ENCODE measurements around the gene UQCRHL. TPM values are rescaled to one million over a fixed set of nuclear protein-coding genes. Genes with fewer than 3 reads are reported as not detected.
"Not testable (repeated sequence)": the region's sequence is repeated elsewhere in the genome, so short reads cannot be mapped to it uniquely, and the experiment has no call there.

Gene UQCRHL
- total RNA-seq = 2.9 TPM
- polyA plus RNA-seq = 3.5 TPM

DNA sequence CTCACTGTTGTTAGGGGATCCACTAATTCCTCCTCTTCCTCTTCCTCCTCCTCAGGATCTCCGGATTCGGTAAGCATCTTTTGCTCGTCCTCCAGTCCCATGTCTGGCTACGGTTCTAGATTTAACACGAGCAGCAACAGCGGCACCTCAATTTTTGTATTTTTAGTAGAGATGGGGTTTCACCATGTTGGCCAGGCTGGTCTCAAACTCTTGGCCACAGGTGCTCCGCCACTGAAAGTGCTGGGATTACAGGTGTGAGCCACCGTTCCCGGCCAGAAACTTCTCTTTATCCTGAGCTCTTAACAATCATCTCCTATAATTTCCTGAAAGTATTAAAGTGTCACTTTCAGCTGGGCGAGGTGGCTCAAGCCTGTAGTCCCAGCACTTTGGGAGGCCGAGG lies at the start of gene UQCRHL:
UQCRHL (minus strand) TSS at position 101 of the 400 bp plus-strand sequence; CDS start at position 101, 0 bp downstream.
- 91% methylated on average over 11 of the region's 11 CpGs for WGBS

DNA sequence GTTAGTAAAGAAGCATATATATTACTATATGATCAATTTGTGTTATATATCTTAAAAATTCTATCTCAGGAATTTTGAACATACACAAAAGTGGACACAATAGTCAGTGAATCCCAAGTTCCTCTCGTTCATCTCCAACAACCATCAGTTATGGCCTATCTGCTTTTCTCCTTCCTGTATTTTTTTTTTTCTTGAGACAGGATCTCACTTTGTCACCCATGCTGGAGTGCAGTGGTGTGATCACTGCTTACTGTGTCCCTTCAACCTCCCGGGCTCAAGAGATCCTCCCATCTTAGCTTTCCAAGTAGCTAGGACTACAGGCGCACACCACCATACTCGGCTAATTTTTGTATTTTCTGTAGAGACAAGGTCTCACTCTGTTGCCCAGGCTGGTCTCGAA lies 49.4 kb upstream of the UQCRHL start:
- Histone ChIP-seq H3K27ac (ENCODE audit: low read depth) (no peak overlapping the region), H3K4me3 (ENCODE audit: low read depth, low read length) (no peak overlapping the region), H3K36me3 (ENCODE audit: insufficient read depth) (no peaks in the 10 kb centered on the region), H3K4me1 (ENCODE audit: insufficient read depth) (no peaks in the 10 kb centered on the region)
- WGBS = 93% methylated on average over 5 of the region's 5 CpGs
- DNase-seq (ENCODE audit: extremely low spot score) = no peak

More for the DNA sequence above, at the start of gene UQCRHL:
- H3K27ac ChIP-seq (ENCODE audit: low read depth); H3K4me1 ChIP-seq (ENCODE audit: insufficient read depth); DNase-seq (ENCODE audit: extremely low spot score); H3K36me3 ChIP-seq (ENCODE audit: insufficient read depth); H3K4me3 ChIP-seq (ENCODE audit: low read depth, low read length): not testable (repeated sequence)

DNA sequence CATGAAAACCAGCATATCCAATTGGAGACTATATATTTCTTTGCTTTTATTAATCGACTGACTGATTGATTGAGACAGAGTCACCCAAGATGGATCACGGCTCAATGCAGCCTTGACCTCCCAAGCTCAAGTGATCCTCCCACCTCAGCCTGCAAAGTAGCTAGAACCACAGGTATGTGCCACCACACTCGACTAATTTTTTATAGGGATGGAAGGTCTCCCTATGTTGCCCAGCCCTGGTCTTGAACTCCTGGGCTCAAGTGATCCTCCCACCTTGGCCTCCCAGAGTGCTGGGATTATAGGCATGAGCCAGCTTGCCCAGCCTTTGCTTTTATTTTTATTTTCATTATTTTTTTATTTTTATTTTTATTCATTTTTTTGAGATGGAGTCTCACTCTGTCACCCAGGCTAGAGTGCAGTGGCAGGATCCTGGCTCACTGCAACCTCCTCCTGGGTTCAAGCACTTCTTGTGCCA lies 45.4 kb upstream of the UQCRHL start:
- H3K27ac ChIP-seq (ENCODE audit: low read depth) = no peak overlapping the region
- WGBS = 88% methylated on average over 3 of the region's 3 CpGs
- DNase-seq (ENCODE audit: extremely low spot score) = no peak
- no peaks in the 10 kb centered on the region for H3K4me1 ChIP-seq (ENCODE audit: insufficient read depth)
- no peak overlapping the region for H3K4me3 ChIP-seq (ENCODE audit: low read depth, low read length)
- H3K36me3 ChIP-seq (ENCODE audit: insufficient read depth) = no peaks in the 10 kb centered on the region

DNA sequence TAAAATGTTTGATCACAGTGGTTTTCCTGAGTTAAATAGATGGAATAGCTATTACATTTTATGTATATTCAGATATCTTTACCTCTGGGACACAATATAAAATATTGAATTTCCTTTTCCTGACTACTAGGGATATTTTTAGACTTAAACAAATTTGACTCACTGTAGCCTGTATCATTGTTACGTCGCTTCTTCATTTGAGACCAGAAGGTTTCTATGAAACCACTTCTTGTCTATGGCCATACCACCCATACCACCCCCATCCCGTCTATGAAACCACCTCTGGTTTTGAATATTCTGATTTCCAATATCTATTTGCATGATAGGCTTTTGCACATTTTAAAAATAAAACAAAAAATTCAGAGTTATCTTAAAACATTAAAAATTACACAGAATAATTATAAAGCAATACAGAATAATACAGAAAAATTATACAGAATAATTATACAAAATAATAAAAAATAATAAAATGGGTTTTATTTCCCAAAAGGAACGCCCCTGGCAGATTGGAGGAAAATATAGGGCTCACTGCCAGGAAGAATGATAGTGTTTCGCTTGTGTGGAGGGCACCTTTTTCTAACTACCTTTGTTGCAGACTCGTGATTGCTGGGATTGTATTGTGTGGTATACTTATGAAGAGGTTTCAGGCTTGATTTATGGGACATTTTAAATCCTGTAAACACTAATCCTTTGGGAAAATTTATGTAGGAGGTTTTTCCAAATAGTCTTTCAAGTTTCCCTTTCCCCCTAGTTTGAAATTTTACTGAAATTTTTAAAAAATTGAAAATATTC lies 44.8 kb upstream of the UQCRHL start:
- Histone ChIP-seq H3K36me3 (ENCODE audit: insufficient read depth) (no peaks in the 10 kb centered on the region), H3K4me1 (ENCODE audit: insufficient read depth) (no peaks in the 10 kb centered on the region), H3K4me3 (ENCODE audit: low read depth, low read length) (no peak overlapping the region), H3K27ac (ENCODE audit: low read depth) (no peak overlapping the region)
- no peak for DNase-seq (ENCODE audit: extremely low spot score)
- 64% methylated on average over 6 of the region's 6 CpGs for WGBS

DNA sequence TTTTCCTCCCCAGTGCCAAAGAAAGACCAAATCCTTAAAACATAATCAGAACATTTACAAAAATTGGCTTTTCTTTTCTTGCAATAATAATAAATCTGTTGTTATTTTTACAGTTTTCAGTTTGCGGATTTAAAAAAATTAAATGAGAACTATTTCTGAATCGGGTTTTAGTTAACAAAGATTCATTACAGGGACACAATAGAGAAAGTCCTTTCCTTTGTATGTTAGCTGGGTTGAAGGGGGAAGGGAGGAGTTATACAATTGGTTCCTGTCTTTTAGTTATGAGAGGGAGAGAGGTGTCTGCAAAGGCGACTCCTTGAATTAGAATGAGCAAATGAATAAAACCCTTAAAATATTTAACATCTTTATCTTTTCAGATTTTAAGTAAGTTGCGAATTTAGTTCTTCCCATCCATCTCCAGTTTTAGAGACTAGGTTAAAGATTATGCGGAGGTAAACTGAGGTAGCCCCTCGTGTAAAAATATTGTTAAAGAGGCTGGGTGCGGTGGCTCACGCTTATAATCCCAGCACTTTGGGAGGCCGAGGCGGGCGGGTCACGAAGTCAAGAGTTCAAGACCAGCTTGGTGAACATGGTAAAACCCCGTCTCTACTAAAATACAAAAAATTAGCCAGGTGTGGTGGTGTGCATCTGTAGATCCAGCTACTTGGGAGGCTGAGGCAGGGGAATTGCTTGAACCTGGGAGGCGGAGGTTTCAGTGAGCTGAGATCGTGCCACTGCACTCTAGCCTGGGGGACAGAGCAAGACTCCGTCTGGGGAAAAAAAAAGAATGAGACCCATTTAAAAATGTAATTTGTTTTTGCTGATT lies 44.0 kb upstream of the UQCRHL start:
- no peak for DNase-seq (ENCODE audit: extremely low spot score)
- WGBS = 73% methylated on average over 16 of the region's 16 CpGs
- H3K4me1 ChIP-seq (ENCODE audit: insufficient read depth) = no peaks in the 10 kb centered on the region
- no peaks in the 10 kb centered on the region for H3K36me3 ChIP-seq (ENCODE audit: insufficient read depth)
- no peak overlapping the region for H3K27ac ChIP-seq (ENCODE audit: low read depth)
- no peak overlapping the region for H3K4me3 ChIP-seq (ENCODE audit: low read depth, low read length)

DNA sequence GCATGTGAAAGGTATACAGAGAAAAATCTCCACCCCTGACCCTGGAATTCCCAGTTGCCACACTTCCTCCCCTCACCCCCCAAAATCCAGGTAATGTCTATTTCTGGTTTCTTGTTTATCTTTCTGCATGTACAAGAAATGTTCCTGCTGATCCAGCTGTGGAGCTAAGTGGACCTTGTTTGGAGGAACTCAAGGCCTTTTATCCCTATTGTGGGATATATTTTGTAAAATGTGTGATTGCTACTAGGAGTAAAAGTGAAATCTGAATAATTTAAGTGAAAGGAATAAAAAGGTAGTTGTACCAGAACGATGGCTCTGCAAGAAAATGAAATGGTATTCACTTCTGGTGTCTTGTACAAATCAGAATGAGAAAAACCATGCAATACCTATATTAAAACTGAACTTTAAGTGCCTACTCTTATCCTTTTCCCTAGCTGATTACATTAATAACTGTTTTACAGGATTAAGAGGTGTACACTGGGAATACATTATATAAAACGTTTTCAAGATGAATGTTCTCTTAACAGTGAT lies 43.1 kb upstream of the UQCRHL start:
- 16% methylated on average over 2 of the region's 2 CpGs for WGBS
- no peak for DNase-seq (ENCODE audit: extremely low spot score)
- no peak overlapping the region for H3K27ac ChIP-seq (ENCODE audit: low read depth)
- H3K4me3 ChIP-seq (ENCODE audit: low read depth, low read length) = no peak overlapping the region
- H3K4me1 ChIP-seq (ENCODE audit: insufficient read depth) = no peaks in the 10 kb centered on the region
- no peaks in the 10 kb centered on the region for H3K36me3 ChIP-seq (ENCODE audit: insufficient read depth)

DNA sequence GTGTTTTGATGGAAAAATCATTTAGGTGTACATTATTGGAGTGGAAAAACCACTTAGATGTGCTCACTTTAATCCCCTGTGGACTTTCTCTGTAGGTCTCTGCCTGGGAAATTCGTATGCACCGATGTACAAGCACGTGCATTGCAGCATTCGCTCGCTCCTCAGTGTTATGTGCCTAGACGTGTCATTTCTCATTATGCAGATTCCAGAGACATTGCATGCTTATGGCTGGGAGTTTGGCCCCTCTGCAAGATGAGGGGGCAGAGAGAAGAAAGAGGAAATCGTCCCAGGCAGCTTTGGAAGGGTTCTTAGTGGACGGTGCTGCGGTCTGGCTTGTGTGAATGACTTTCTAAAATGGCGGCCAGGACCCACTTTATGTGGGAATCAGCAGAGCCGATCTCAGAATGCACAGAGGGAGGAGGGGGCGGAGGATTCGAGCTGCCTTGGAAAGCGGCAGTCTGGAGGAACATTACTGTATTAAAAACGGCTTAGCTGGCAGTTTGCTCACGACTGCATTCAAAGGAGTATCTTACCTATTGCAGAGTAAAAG lies 42.4 kb upstream of the UQCRHL start:
- Histone ChIP-seq H3K27ac (ENCODE audit: low read depth) (peak overlapping the region; percentile 81), H3K36me3 (ENCODE audit: insufficient read depth) (no peaks in the 10 kb centered on the region), H3K4me1 (ENCODE audit: insufficient read depth) (no peaks in the 10 kb centered on the region), H3K4me3 (ENCODE audit: low read depth, low read length) (peak overlapping the region; percentile 89)
- DNase-seq (ENCODE audit: extremely low spot score) = peak; percentile 86
- WGBS = under 1% methylated on average over 16 of the region's 16 CpGs

DNA sequence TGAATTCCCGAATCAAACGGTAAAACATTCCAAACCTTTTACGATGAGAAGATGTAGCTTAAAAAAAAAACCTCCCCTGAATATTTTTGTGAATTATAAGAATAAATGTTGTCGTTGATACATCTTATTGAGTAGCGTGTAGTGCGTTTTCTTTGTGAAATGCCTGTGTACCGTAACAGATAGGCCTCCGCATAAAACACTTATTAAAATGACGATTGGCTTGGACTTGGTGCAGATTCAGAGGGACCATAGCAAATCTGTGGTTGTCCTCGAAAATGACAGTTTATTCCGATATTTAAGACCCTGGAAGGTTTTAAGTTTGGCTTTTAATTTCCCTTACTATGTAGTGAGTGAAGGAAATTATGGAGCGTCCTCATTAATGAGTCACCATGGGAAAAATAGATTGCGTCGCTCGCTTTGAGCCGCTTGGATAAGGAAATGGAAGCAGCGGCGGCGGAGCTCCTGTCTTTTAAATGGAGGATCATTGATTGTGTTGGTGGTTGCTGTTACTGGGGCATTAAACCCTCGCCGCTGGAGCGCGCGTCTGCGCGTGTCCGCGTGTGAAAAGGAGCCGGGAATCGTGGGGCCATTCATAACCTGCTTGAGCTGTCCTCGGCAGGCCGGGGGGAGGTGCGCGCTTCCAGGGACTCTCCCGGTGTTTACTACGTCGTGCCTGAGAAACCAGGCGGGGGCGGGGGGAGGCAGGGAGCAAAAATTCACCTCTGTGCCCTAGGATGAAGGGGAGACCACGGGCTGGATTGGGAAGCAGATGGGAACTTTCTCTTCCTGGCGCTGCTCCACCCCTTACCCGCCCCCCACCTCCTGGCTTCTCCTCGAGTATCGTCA lies 41.7 kb upstream of the UQCRHL start:
- Histone ChIP-seq H3K36me3 (ENCODE audit: insufficient read depth) (no peaks in the 10 kb centered on the region), H3K4me3 (ENCODE audit: low read depth, low read length) (peak overlapping the region; percentile 89), H3K27ac (ENCODE audit: low read depth) (peak overlapping the region; percentile 81), H3K4me1 (ENCODE audit: insufficient read depth) (no peaks in the 10 kb centered on the region)
- WGBS = under 1% methylated on average over 44 of the region's 44 CpGs
- peak; percentile 79 for DNase-seq (ENCODE audit: extremely low spot score)

DNA sequence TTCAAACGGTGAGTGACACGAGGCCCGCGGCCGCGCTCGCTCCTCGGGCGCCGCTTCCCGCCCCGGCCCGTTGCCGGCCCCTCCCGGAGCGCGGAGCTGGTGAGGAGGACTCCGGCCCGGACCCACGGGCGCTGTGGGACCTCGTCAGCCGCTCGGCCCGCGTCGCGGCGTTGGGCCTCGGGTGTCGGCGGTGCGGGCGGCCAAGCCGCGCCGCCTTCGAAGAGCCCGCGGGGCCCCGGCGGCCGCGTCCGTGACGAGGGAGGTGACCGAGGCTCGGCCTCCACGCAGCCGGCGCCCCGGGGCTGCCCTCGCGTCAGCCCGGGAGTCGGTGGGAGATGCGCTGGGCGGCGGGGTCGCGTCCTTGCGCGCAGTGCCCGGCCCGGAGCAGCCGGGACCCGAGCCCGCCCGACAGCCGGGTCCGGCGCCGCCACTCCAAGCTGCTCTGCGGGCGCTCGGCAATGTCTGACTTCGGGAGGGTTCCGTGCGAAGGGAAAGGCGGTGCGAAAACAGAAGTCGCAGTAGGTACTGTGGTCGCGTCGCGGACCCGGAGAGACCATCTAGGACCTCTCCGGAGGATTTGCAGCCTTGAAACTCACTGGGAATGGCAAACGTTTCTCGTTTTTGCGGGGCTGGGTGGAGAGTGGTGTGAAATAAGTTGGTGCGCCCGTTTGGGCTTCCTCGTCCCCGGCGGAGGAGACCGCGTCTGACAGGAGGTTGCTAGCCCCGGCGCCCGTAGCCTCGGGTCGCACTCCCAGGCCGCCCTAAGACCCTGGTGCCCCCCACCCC lies 40.9 kb upstream of the UQCRHL start:
- no peak for DNase-seq (ENCODE audit: extremely low spot score)
- WGBS = under 1% methylated on average over 104 of the region's 104 CpGs
- Histone ChIP-seq H3K4me3 (ENCODE audit: low read depth, low read length) (peak overlapping the region; percentile 89), H3K36me3 (ENCODE audit: insufficient read depth) (no peaks in the 10 kb centered on the region), H3K27ac (ENCODE audit: low read depth) (peak overlapping the region; percentile 81), H3K4me1 (ENCODE audit: insufficient read depth) (no peaks in the 10 kb centered on the region)

DNA sequence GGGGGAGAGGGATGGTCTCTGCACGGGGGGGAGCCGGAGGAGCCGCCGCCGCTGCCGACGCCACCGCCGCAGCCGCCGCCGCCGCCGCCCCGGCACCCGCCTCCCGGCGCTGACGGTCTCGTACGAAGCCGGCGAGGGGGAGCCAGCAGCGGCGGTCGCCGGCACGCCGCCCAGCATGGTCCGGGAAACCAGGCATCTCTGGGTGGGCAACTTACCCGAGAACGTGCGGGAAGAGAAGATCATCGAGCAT lies 40.4 kb upstream of the UQCRHL start:
- Histone ChIP-seq H3K27ac (ENCODE audit: low read depth) (peak overlapping the region; percentile 81), H3K36me3 (ENCODE audit: insufficient read depth) (no peaks in the 10 kb centered on the region), H3K4me1 (ENCODE audit: insufficient read depth) (no peaks in the 10 kb centered on the region), H3K4me3 (ENCODE audit: low read depth, low read length) (peak overlapping the region; percentile 89)
- DNase-seq (ENCODE audit: extremely low spot score) = no peak
- WGBS = 0% methylated on average over 34 of the region's 34 CpGs

DNA sequence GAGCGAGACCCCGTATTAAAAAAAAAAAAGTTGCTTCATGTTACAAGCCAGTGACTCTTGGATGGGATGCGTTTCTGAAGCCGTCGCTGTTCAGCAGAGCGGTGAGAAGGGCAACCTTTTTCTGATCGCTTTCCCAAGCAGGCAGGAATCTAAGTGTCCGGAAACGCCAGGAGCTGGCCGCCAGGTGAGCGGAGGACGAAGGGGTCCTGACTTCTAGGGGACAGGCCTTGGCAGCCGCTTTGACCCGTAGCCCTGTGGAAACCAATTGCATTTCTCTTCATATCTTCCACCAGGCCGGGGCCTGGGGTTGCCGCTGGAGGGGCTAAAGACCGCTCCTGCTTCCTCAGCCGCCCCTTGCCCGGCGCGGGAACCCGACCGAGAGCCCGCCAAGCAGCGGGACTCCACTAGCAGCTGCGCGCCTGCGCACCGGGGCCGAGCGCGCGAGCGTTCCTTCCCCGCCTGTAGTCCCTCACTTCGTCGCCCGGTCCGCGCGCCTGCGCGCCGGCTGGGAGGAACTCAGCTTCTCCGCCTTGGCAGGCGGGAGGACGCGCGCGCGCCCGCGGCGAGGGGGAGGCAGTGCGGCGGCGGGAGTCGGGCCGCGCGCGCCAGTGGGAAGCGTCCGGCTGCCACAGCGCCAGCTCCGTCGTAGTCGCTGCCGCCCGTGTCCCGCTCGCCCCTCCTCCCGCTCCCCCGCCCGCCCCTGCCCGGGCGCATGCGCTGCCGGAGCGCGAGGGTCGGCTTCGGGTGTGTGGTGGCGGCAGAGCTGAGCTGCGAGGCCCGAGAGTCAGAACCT lies 39.8 kb upstream of the UQCRHL start, which contains the start of gene SPEN:
SPEN (plus strand) TSS at position 608 of the 793 bp plus-strand sequence. CDS start 361 bp downstream, outside the sequence.
- Histone ChIP-seq H3K4me1 (ENCODE audit: insufficient read depth) (no peaks in the 10 kb centered on the region), H3K4me3 (ENCODE audit: low read depth, low read length) (peak within 1 kb of the TSS; percentile 89), H3K36me3 (ENCODE audit: insufficient read depth) (no peaks in the 10 kb centered on the region), H3K27ac (ENCODE audit: low read depth) (peak within 1 kb of the TSS; percentile 93)
- WGBS = under 1% methylated on average over 86 of the region's 86 CpGs
- DNase-seq (ENCODE audit: extremely low spot score) = peak; percentile 86

DNA sequence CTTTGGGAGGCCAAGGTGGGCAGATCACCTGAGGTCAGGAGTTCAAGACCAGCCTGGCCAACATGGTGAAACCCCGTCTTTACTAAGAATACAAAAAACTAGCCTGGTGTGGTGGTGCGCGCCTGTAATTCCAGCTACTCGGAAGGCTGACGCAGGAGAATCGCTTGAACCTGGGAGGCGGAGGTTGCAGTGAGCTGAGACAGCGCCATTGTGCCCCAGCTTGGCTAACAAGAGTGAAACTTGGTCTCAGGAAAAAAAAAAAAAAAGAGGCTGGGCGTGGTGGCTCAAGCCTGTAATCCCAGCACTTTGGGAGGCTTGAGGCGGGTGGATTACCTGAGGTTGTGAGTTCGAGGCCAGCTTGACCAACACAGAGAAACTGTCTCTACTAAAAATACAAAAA lies 38.6 kb upstream of the UQCRHL start:
- H3K27ac ChIP-seq (ENCODE audit: low read depth); H3K4me3 ChIP-seq (ENCODE audit: low read depth, low read length); H3K36me3 ChIP-seq (ENCODE audit: insufficient read depth); DNase-seq (ENCODE audit: extremely low spot score); H3K4me1 ChIP-seq (ENCODE audit: insufficient read depth): not testable (repeated sequence)
- 96% methylated on average over 11 of the region's 11 CpGs for WGBS

All from urinary bladder (tissue), 4 donors.